GM19043 (cell line): ENCODE data around the gene TPSG1.
"Not testable (repeated sequence)": the region's sequence is repeated elsewhere in the genome, so short reads cannot be mapped to it uniquely, and the experiment has no call there.

Experiments used
- ATAC-seq: cut with Tn5 transposase; IDR thresholded peaks from one replicate; pipeline ENCODE4 v1.9.1; 2021; ENCODE audit warnings: low read depth; ENCODE audit not compliant: unreplicated experiment

TPSG1 gene

DNA sequence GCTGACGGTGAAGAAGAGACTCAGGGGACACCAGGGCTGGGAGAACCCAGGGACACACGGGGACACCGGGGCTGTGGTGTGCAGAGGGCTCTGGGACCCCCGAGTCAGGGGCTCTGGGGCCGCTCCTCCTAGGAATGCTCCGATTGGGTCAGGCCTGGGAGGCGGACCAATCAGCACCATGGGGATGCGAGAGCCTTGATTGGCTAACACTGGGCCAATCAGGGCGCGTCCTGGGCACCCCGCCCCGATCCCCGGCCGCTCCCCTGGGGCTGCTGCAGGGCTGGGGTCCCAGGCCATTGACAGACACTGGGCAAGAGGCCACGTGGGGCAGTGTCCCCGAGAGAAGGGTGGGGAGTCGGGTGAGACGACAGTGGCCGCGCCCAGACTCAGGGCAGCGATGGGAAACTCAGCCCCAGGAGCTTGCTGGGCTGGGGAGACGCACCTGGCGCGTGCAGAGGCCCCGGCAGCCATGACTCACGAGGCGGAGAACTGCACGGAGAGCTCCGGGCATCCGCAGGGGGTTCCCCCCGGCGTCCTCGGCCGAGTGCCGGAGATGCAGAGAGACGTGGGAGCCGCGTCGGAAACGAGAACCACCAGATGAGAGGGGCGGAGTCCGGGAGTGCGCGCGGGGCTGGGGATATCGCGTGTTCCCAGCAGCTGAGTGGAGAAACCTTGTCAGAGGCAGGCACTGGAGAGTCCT lies 7.1 kb upstream of the TPSG1 start:
- not testable (repeated sequence) for ATAC-seq

DNA sequence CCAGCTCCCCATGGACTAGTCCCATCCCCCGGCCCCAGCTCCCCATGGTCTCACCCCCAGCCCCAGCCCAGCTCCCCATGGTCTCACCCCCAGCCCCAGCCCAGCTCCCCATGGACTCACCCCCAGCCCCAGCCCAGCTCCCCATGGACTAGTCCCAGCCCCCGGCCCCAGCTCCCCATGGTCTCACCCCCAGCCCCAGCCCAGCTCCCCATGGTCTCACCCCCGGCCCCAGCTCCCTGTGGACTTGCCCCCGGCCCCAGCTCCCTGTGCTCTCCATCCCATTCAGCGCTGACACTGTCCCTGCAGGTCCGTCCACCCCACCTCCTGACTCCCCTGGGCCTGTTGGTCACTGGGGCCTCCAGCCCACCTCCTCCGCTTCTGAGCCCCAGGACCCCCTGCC lies 6.2 kb upstream of the TPSG1 start:
- not testable (repeated sequence) for ATAC-seq

DNA sequence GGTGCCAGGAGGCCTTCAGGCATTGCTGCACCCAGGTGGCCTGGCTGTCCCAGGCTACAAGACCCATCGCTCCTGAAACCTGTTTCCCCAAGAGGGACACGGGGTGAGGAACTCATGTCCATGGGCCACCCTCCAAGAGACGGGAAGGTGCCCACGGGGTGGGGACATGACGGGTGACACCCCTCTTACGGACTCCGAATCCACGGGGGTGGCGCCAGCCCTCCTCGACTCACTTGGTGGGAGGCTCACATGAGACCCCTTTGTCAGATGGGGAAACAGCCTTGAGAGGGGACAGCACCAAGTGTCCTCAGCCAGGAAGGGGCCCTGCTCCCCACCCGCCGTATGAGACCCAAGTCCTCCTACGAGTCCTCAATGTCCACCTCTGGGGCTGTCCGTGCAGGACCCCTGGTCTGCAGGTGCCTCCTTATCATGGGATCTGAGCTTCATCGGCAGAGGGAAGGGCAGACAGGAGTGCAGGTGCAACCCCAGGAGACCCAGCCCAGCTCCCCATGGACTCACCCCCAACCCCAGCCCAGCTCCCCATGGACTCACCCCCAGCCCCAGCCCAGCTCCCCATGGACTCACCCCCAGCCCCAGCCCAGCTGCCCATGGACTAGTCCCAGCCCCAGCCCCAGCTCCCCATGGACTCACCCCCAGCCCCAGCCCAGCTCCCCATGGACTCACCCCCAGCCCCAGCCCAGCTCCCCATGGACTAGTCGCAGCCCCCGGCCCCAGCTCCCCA lies 5.6 kb upstream of the TPSG1 start:
- ATAC-seq: not testable (repeated sequence)

DNA sequence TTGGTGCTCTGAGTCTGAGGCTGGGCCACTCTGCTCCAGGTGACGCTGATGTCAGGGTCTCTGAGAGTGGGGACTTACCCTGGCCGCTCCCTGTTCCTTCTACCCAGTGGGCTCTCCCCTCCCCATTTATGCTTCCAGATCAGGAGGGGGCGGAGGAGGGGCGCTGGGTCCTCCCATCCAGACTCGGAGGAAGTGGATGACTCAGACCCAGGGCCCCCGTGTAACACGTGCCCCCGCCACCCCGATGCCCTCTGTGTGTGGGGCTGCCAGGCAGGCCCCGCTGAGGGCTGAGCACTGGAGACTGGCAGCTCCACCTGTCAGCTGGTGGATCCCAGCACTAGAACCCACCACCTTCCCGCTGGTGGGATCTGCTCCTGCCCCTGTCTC lies 5.0 kb upstream of the TPSG1 start, which contains the start of gene TPSB2:
TPSB2 (minus strand) TSS at position 101 of the 387 bp plus-strand sequence. CDS start 233 bp downstream, outside the sequence.
- not testable (repeated sequence) for ATAC-seq

DNA sequence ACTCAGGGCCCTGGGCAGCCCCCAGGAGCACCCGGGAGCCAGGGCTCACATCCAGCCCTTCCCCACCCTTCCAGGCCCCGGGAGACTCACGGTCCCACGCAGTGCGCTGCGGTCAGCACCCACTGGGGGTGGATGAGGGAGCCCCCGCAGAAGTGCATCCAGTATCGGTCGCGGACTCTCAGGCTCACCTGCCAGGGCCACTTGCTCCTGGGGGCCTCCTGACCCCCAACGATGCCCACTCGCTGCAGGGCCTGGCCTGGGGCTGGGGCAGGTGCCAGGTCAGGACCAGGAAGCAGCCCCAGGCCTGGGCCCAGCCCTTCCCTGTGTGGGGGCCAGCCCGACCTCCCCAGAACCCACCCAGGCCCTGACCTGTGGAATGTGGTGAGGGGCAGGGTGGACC lies 4.4 kb upstream of the TPSG1 start:
- not testable (repeated sequence) for ATAC-seq

DNA sequence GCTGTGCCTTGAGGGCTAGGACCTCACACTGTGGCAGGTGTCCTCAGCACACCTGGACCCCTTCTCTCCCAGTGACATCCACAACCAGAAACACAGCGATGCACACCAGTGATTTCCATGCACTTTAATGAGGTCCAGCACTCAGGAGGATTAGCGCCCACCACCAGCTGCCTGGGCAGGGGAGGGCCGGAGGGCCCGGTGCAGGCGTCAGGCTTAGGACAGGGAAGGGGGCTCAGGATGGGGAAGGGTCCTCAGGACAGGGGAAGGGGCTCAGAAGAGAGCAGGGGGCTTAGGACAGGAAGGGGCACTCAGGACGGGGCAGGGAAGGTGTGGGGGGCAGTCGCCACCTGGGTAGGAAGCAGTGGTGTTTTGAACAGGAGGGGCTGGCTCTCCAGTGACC lies 3.2 kb upstream of the TPSG1 start:
- ATAC-seq: not testable (repeated sequence)

DNA sequence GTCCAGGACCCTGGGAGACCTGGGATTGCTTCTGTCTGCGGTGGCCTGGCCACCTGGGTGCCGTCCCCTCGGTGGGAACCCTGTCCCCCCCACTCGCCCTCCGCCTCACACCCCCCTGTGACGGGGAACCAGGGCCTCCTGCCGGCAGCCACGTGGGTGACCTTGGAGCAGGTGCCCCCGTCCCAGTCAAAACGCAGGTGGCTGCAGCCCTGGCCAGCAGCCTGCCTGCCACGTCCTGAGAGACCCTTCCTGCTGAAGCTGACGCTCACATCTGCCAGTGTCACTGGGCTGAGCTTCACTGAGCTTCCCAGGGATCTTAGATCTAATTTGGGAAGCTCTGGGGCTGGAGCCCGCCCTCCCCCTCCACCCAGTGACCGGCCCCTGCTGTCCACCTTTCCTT lies 1.6 kb upstream of the TPSG1 start:
- not testable (repeated sequence) for ATAC-seq

DNA sequence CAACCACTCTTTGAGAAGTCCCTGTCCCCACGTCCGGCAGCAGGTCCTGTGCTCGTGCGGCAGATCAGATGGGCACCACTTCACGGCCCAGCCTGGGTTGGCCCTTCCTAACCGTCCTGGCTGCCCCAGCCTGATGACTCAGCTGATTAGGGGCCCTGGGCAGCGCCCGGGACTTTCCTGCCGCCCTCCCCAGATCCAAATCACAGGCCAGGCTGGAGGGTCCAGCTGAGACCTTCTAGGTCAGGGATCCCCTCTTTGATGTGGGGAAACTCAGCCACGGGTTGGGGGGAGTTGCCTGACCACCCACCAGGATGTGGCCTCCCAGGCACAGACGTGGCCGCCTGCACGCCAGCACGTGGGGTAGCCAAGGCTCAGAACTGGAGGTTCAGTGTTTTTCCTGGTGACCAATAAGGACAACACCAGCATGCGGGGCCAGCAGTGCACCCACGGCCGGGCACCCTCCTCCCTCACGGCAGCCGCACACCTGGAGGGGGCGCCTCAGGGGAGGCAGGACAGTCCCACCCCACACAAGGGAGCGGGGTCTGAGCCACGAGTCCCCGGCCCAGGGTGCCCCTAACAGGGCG lies 752 bp upstream of the TPSG1 start:
- not testable (repeated sequence) for ATAC-seq

DNA sequence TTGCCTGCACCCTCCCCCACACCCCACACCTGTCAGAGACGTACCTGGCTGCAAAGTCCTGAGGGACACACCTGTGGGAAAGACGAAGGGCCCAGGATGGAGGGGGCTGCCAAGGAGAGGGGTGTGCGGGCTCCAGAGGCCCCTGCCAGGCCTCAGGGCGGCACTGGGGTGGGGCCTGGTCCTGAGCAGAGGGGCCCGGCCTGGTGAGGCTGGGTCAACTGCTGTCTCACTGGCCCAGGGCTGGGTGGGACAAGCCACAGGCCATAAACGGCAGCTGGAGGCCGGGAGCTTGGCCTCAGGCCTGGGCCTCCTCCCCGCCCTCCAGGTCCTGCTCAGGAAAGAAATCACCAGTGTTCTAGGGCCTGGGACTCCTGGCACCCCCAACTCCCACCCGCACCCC lies 510 bp downstream of the TPSG1 start:
- no peak for ATAC-seq

DNA sequence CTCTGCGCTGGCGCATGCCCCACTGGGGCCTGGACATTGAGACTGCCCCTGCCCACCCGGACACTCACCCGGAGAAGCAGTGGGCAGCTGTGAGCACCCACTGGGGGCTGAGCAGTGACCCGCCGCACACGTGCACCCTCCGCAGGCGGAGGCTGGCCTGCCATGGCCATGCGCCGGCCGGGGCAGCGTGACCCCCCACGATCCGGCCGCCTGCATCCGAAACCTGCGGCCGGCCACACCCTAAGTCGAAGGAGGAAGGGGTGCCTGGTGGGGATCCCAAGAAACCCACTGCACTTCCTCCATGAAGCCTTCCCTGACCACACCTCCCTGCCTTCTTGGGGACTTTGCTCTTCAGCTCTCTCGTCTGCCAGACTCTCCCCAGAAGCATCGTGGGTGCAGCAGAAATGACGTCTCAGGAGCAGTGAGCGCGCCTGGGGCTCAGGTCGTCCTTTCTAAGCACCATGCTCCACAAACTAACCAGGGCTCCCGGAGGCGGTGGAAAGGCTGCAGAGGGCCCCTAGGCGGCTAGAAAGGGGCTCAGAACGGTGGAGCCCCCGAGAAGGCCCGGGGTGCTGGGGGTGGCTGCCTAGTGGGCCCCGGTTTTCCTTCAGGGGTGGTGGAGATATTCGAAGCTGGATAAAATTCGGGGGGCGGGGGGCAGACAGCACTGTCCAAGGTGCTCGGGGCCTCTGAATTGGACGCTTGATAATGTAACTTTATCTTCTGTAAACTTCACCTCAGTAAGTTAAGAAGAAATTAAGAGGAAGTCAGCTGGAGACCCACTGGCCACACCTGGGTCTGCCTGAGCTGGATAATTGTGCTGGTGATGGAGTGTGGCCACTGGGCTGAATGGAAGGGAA lies 1.5 kb downstream of the TPSG1 start:
- no peak for ATAC-seq

DNA sequence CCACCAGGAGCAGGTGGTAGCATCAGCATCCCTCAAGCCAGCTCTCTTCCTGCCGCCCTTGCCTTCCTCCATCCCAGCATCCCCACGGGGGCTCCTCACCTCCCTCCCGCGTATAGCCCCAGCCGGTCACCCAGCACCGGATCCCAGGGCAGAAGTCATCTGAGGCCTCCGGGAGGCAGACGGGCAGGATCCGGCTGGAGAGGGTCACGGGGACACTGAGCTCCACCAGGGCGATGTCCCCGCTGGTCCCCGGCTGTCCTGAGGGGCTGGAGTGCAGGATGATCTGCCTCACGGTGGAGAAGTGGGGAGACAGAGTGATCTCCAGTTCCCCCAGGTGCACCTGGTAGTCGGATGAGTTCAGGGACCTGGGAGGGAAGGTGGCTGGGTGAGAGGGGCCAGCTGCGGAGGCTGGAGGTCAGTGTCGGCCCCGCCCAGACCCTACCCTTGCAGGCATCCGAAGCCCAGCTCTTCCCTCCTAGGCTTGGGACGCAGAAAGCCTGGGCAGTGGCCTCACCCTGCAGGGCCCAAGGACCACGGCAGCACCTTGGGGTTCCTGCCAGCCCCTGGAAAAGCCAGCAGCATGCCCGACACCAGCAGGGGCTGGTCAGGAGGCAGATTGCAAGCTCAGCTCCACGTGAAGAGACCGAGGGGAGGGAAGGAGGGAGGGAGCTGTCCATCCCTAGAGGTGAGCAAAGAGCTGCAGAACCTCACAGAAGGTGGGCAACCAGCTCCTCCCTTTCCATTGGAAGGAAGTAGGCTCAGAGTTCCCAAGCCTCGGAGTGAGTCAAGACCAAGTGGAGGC lies 2.3 kb downstream of the TPSG1 start:
- ATAC-seq: no peak

DNA sequence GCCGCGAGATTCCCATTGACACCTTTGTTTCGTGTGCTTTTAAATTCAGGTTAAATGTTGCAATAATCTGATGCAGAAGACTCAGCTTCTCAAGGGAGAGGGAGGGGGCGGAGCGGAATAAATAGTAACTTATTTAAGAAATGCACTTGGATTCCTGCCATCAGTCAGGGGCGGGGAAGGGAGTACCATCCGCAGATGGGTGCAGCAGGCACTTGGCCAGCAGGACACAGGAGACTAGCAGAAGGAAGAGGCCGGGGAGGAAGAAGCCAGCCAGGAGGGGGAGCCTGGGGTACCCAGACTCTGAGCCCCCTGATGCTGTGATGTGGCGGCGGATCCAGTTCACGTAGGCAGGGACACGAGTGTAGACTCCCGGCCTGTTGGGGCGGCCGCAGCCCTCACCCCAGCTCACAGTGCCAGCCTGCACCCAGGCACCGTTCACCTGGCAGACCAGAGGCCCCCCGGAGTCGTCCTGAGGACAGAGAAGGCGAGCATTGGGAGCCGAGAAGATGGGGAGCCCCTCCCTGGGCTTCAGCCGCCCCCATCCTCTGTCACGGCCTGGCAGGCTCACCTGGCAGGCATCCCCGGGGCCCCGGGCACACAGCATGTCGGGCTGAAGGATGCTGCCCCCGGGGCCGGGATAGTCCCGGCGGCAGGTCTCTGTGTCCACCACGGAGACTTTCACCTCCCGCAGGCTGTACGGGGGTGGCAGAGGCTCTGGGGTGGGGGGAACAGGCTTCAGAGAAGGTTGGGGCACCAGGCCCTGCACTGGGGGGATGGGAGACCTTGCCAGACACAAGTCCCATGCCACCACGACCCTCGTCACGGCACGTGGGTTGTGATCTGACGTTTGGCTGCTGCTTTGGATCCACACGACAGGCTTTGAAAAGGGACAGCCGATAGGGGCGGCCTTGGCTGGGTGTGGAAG lies 3.2 kb downstream of the TPSG1 start:
- no peak for ATAC-seq

DNA sequence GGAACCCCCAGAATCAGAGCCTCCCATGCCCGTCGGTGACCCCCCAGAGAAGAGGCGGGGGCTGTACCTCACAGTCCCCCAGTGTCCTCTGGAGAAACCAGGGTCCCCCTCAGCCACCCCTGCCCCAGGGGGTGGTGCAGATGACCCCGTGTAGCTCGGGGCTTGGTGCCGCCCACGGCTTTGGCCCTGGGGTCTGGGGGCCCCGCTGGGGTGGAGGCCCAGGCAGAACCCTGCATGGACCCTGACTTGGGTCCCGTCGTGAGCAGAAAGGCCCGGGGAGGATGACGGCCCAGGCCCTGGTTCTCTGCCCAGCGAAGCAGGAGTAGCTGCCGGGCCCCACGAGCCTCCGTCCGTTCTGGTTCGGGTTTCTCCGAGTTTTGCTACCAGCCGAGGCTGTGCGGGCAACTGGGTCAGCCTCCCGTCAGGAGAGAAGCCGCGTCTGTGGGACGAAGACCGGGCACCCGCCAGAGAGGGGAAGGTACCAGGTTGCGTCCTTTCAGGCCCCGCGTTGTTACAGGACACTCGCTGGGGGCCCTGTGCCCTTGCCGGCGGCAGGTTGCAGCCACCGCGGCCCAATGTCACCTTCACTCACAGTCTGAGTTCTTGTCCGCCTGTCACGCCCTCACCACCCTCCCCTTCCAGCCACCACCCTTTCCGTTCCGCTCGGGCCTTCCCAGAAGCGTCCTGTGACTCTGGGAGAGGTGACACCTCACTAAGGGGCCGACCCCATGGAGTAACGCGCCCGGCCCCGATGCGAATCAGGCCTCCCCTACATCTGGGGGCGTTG lies 4.0 kb downstream of the TPSG1 start:
- ATAC-seq: no peak

DNA sequence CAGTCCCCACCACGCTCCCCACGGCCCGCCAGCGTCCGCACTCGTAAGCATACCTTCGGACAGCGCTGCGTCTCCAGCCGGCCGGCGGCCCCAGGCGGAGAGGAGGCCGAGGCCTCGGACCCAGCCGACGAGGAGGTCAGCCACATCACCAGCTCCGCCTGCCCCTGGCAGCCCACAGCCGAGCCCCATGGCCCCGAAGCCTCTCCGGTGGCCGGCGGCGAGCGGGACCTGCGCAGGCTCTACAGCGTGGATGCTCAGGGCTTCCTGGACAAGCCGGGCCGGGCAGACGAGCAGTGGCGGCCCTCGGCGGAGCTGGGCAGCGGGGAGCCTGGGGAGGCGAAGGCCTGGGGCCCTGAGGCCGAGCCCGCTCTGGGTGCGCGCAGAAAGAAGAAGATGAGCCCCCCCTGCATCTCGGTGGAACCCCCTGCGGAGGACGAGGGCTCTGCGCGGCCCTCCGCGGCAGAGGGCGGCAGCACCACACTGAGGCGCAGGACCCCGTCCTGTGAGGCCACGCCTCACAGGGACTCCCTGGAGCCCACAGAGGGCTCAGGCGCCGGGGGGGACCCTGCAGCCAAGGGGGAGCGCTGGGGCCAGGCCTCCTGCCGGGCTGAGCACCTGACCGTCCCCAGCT lies 4.9 kb downstream of the TPSG1 start:
- ATAC-seq: no peak

DNA sequence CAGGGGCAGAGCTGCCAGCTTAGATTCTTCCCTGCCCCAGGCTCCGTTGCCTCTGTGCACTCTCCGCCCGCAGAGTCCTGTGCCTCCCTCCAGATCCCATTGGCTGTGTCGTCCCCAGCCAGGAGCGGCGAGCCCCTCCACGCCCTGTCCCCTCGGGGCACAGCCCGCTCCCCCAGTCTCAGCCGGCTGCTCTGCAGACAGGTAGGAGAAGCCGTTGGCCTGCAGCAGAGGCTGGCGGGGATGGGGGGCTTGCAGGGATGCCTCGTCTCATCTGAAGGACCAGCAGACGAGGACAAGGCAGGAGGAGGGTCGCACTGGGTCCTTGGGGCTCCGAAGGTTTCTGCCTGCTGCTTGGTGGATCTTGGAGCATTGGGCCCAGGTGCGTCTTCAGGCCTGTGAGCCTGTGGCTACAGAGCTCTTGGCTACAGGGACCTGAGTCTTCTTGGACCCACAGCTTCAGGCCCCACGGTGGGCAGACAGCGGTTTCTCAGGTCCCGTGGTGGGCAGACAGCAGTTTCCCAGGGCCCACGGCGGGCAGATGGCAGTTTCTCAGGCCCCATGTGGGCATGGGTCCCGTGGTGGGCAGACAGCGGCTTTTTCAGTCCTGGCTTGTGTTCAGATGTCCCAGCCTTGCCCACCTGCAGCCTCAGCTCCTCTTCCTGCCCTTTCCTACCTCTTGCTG lies 6.0 kb downstream of the TPSG1 start:
- no peak for ATAC-seq

DNA sequence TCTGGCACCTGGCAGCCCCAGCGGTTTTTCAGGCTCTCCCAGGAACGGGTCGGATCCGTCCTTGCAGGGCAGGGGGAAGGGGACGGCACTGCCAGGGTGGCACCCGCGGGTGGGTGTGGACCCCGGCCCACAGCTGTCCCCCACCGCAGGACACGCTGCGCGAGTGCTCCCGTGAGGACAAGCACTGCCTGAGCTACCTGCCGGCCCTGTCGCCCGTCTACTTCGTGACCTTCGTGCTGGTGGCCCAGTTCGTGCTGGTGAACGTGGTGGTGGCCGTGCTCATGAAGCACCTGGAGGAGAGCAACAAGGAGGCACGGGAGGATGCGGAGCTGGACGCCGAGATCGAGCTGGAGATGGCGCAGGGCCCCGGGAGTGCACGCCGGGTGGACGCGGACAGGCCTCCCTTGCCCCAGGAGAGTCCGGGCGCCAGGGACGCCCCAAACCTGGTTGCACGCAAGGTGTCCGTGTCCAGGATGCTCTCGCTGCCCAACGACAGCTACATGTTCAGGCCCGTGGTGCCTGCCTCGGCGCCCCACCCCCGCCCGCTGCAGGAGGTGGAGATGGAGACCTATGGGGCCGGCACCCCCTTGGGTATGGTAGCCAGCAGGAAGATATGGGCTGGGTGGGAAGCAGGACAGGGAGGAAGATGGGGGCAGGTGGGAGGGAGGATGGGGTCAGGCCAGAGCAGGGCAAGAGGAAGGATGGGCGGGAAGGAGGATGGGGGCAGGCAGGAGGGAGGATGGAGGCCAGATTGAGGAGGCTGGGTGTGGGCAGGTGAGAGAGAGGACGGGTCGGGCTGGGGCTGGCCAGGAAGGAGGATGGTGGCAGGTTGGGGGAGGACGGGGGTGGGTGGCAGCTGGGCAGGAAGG lies 6.8 kb downstream of the TPSG1 start:
- no peak for ATAC-seq
